Raji (cell line): ENCODE results near the gene CCDC182.

Experiments used
- POLR2A ChIP-seq: IDR thresholded peaks from 2 replicates; pipeline ENCODE4 v1.6.1; 2011; ENCODE audit warnings: low read depth, low read length, control low read depth; ENCODE audit not compliant: insufficient read depth

Gene CCDC182

GRCh38 chr17:57724026-57724728 lies 20.9 kb downstream of the CCDC182 start:
- TF ChIP-seq POLR2A = no peak

GRCh38 chr17:57723427-57724025 lies 21.6 kb downstream of the CCDC182 start:
- TF ChIP-seq POLR2A = no peak

GRCh38 chr17:57722704-57723043 lies 22.4 kb downstream of the CCDC182 start:
- TF ChIP-seq POLR2A = no peak

- no peak for TF ChIP-seq POLR2A
Observed at GRCh38 chr17:57721967-57722703, 23.0 kb downstream of the CCDC182 start.

GRCh38 chr17:57720386-57721035 lies 24.6 kb downstream of the CCDC182 start:
- no peak for TF ChIP-seq POLR2A

GRCh38 chr17:57718878-57719277 lies 26.2 kb downstream of the CCDC182 start:
- no peak for TF ChIP-seq POLR2A

- TF ChIP-seq POLR2A = no peak
Observed at GRCh38 chr17:57715981-57716380, 29.1 kb downstream of the CCDC182 start.

GRCh38 chr17:57714665-57715180 lies 30.4 kb downstream of the CCDC182 start:
- no peak for TF ChIP-seq POLR2A

GRCh38 chr17:57713140-57713539 lies 32.0 kb downstream of the CCDC182 start:
- no peak for TF ChIP-seq POLR2A

- TF ChIP-seq POLR2A = no peak
Observed at GRCh38 chr17:57708410-57708809, 36.7 kb downstream of the CCDC182 start.

GRCh38 chr17:57707892-57708291 lies 37.2 kb downstream of the CCDC182 start:
- no peak for TF ChIP-seq POLR2A

- no peak for TF ChIP-seq POLR2A
Observed at GRCh38 chr17:57706761-57707160, 38.3 kb downstream of the CCDC182 start.

GRCh38 chr17:57705921-57706695 lies 39.0 kb downstream of the CCDC182 start:
- TF ChIP-seq POLR2A = no peak

- no peak for TF ChIP-seq POLR2A
Observed at GRCh38 chr17:57704448-57704847, 40.7 kb downstream of the CCDC182 start.

- TF ChIP-seq POLR2A = no peak
Observed at GRCh38 chr17:57703273-57703672, 41.8 kb downstream of the CCDC182 start.
